ENCODE data around the gene KLRK1. TPM values are rescaled to one million over a fixed set of nuclear protein-coding genes. Genes with fewer than 3 reads are reported as not detected.

The KLRK1 gene
- total and polyA plus RNA-seq, 4 donors, result 0.98 to 4.0 (median 1.4) TPM

DNA sequence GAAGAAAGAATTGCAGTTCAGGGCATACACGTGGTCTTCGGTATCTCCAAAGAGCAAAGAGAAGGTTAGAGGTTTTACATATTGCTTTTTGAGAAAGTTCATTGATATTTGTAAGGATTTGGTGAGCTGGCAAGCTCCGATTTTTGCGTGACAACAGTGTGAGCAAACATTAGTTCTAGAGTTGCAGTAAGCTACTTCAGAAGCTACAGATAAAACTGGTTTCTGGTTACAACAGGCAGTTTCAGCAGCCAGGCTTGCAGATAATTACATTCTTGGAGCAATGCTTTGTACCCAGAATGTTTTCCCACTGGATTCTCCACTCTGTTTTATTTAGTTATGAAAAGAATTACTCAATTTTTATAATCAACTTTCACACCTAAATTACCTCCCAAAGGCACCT is 28.2 kb downstream of the KLRK1 start:
- no peaks in the 10 kb centered on the region for H3K27me3 ChIP-seq (ENCODE audit: control insufficient read depth in 4 of 4, insufficient read depth in 4 of 4, low read length in 3 of 4)
- 60% methylated on average over 4 of the region's 4 CpGs for WGBS
- DNase-seq (ENCODE audit: low spot score), result no peak
- no peaks in the 10 kb centered on the region for H3K36me3 ChIP-seq (ENCODE audit: control insufficient read depth in 4 of 4, insufficient read depth in 3 of 4, low read depth in 1 of 4, low read length in 3 of 4)
- H3K4me1 ChIP-seq (ENCODE audit: control insufficient read depth in 4 of 4, insufficient read depth in 4 of 4, low read length in 3 of 4), result peaks cover 2 to 22% (median 9%) of the 10 kb centered on the region in 4 donors
- no peak overlapping the region for H3K9ac ChIP-seq (ENCODE audit: low read depth in 1 of 2, low read length in 2 of 2)
- H3K9me3 ChIP-seq (ENCODE audit: control insufficient read depth in 4 of 4, low read length in 3 of 4), result no peaks in the 10 kb centered on the region
- H3K4me3 ChIP-seq (ENCODE audit: low read depth in 1 of 3, low read length in 3 of 3), result no peak overlapping the region
- no peak for TF ChIP-seq EGR1 (IDR thresholded peaks at IDR 0.05; ENCODE audit: low read depth in 2 of 2)
- no peak for TF ChIP-seq CTCF (IDR thresholded peaks at IDR 0.05; ENCODE audit: low read depth, low read length, missing input control)
- no peak for TF ChIP-seq NR2F2 (IDR thresholded peaks at IDR 0.05)
- no peak for TF ChIP-seq HNF4A (conservative IDR thresholded peaks at IDR 0.05)
- no peak for TF ChIP-seq TAF1 (conservative IDR thresholded peaks at IDR 0.05)
- no peak for TF ChIP-seq FOXA2 (IDR thresholded peaks at IDR 0.05)
- no peak for TF ChIP-seq ZBTB33 (IDR thresholded peaks at IDR 0.05)
- TF ChIP-seq YY1 (IDR thresholded peaks at IDR 0.05), result no peak
- TF ChIP-seq RXRA (IDR thresholded peaks at IDR 0.05), result no peak
- no peak for TF ChIP-seq FOXA1 (IDR thresholded peaks at IDR 0.05)
- no peak for TF ChIP-seq REST (IDR thresholded peaks at IDR 0.05)
- no peak for TF ChIP-seq SP1 (IDR thresholded peaks at IDR 0.05)
- TF ChIP-seq GABPA (IDR thresholded peaks at IDR 0.05 in 1 of 2, conservative IDR thresholded peaks at IDR 0.05 in 1 of 2), result no peak
- TF ChIP-seq, protein P1, sequence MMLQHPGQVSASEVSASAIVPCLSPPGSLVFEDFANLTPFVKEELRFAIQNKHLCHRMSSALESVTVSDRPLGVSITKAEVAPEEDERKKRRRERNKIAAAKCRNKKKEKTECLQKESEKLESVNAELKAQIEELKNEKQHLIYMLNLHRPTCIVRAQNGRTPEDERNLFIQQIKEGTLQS (IDR thresholded peaks at IDR 0.05), result no peak
- H3K27ac ChIP-seq (ENCODE audit: low read depth in 1 of 2, low read length in 2 of 2), result no peak overlapping the region

- no peak for TF ChIP-seq MAX (IDR thresholded peaks at IDR 0.05)
- no peak for TF ChIP-seq RXRA (IDR thresholded peaks at IDR 0.05)
- no peak for TF ChIP-seq REST (IDR thresholded peaks at IDR 0.05)
- no peak for TF ChIP-seq EGR1 (IDR thresholded peaks at IDR 0.05; ENCODE audit: low read depth in 2 of 2)
- TF ChIP-seq GABPA (IDR thresholded peaks at IDR 0.05 in 1 of 2, conservative IDR thresholded peaks at IDR 0.05 in 1 of 2), result no peak
- TF ChIP-seq TAF1 (conservative IDR thresholded peaks at IDR 0.05), result no peak
- TF ChIP-seq FOXA1 (IDR thresholded peaks at IDR 0.05), result no peak
- TF ChIP-seq, protein P1 (IDR thresholded peaks at IDR 0.05), result no peak
- no peaks in the 10 kb centered on the region for H3K36me3 ChIP-seq (ENCODE audit: control insufficient read depth in 4 of 4, insufficient read depth in 3 of 4, low read depth in 1 of 4, low read length in 3 of 4)
- no peaks in the 10 kb centered on the region for H3K9me3 ChIP-seq (ENCODE audit: control insufficient read depth in 4 of 4, low read length in 3 of 4)
- no peak overlapping the region for H3K27ac ChIP-seq (ENCODE audit: low read depth in 1 of 2, low read length in 2 of 2)
- H3K4me3 ChIP-seq (ENCODE audit: low read depth in 1 of 3, low read length in 3 of 3), result no peak overlapping the region
- H3K4me1 ChIP-seq (ENCODE audit: control insufficient read depth in 4 of 4, insufficient read depth in 4 of 4, low read length in 3 of 4), result peaks cover 2 to 22% (median 8%) of the 10 kb centered on the region in 4 donors
- no peaks in the 10 kb centered on the region for H3K27me3 ChIP-seq (ENCODE audit: control insufficient read depth in 4 of 4, insufficient read depth in 4 of 4, low read length in 3 of 4)
- no peak overlapping the region for H3K9ac ChIP-seq (ENCODE audit: low read depth in 1 of 2, low read length in 2 of 2)
- WGBS, result 93% methylated on average over 4 of the region's 4 CpGs
- DNase-seq (ENCODE audit: low spot score), result no peak
These were observed 28.8 kb downstream of the KLRK1 start for GRCh38 chr12:10361084-10361483.
